ENCODE data around the gene MARCHF6. TPM values are rescaled to one million over a fixed set of nuclear protein-coding genes. Genes with fewer than 3 reads are reported as not detected.

Gene MARCHF6
- total and polyA plus RNA-seq, 5 experiments from 2014 or later = 31.5 to 198 (median 44.0) TPM

Other genes with a start within 250 kb of the MARCHF6 start
- 10 to 100 TPM; 16.8 to 20.7 TPM for gene ATPSCKMT, start 103.8 kb upstream of the MARCHF6 start, total RNA-seq
- 10 to 100 TPM; 10.1 to 18.3 (median 14.3) TPM for gene ATPSCKMT, start 103.8 kb upstream of the MARCHF6 start, polyA plus RNA-seq
- 100 to 1,000 TPM; 103 to 116 TPM for gene CCT5, start 103.4 kb upstream of the MARCHF6 start, total RNA-seq
- 100 to 1,000 TPM; 195 to 216 (median 196) TPM for gene CCT5, start 103.4 kb upstream of the MARCHF6 start, polyA plus RNA-seq
- under 1 TPM; 0.36 to 0.69 TPM for gene CMBL, start 45.8 kb upstream of the MARCHF6 start, total RNA-seq
- gene CMBL, start 45.8 kb upstream of the MARCHF6 start, polyA plus RNA-seq = under 1 TPM; 0.35 to 0.65 (median 0.51) TPM
- gene ROPN1L, start 88.2 kb downstream of the MARCHF6 start, total RNA-seq = under 1 TPM in 1 of 2 experiments, not detected in 1; 0.57 TPM
- gene ROPN1L, start 88.2 kb downstream of the MARCHF6 start, polyA plus RNA-seq = 1 to 10 TPM; 1.0 to 1.7 (median 1.6) TPM
- gene ANKRD33B, start 210.4 kb downstream of the MARCHF6 start, total RNA-seq = 1 to 10 TPM; 1.1 to 1.2 TPM
- gene ANKRD33B, start 210.4 kb downstream of the MARCHF6 start, polyA plus RNA-seq = under 1 TPM in 1 of 3 donors, not detected in 2; 0.06 TPM

Measured in naive thymus-derived CD8-positive, alpha-beta T cell (primary cell).